Omental fat pad (tissue), 4 donors: Measurements from ENCODE around the gene TMEM240. TPM values are rescaled to one million over a fixed set of nuclear protein-coding genes. Genes with fewer than 3 reads are reported as not detected.

Source experiments
- ATAC-seq: fragments of 150-250 bp; one replicate; pipeline ENCODE4 v1.9.1; 2016; ENCODE audit warnings: mild to moderate bottlenecking, moderate library complexity; ENCODE audit not compliant: low FRiP score
- DNase-seq: peaks from one replicate; pipeline ENCODE4 v3.0.0-alpha.2; 2019; ENCODE audit warnings: low spot score
- total RNA-seq, 4 donors: library from RNA; depleted of rRNA; stranded (reverse); fragments of >200 nt; gene quantifications; one replicate each; pipeline ENCODE4 v1.1.0, GENCODE V29; 2016
- TF ChIP-seq, protein P1 (sequence below), 3 donors: fragments of 450-650 bp; IDR thresholded peaks; one replicate each; pipeline ENCODE4 v1.5.1; 2016 to 2017; ENCODE audit warnings: antibody characterized with exemption in 3 of 3, mild to moderate bottlenecking in 3 of 3, moderate library complexity in 2 of 3

The TMEM240 gene
- total RNA-seq, 4 donors from 2014 or later: 2.6 to 3.5 (median 3.1) TPM

DNA sequence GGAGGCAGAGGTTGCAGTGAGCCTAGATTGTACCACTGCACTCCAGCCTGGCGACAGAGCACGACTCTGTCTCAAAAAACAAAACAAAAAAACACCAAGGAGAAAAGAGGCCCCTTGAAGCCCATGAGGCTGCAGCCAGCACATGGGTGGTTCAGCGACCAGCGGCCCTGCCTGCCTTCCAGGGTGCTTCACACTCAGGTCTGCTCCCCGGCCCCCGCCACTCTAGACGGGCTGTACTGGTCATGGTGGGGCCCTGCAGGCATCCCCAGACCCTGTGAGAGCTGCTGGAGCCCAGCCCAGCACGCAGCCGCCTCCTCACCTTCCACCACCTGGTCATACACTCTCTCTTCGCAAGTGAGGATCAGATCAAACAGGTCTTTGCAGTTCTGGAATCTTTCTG is 4.1 kb upstream of the TMEM240 start:
- ATAC-seq (no peak), DNase-seq (no peak)
- TF ChIP-seq, protein P1, sequence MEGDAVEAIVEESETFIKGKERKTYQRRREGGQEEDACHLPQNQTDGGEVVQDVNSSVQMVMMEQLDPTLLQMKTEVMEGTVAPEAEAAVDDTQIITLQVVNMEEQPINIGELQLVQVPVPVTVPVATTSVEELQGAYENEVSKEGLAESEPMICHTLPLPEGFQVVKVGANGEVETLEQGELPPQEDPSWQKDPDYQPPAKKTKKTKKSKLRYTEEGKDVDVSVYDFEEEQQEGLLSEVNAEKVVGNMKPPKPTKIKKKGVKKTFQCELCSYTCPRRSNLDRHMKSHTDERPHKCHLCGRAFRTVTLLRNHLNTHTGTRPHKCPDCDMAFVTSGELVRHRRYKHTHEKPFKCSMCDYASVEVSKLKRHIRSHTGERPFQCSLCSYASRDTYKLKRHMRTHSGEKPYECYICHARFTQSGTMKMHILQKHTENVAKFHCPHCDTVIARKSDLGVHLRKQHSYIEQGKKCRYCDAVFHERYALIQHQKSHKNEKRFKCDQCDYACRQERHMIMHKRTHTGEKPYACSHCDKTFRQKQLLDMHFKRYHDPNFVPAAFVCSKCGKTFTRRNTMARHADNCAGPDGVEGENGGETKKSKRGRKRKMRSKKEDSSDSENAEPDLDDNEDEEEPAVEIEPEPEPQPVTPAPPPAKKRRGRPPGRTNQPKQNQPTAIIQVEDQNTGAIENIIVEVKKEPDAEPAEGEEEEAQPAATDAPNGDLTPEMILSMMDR (IDR thresholded peaks at IDR 0.05): no peak

GRCh38 chr1:1543706-1544099 is 3.3 kb upstream of the TMEM240 start:
- TF ChIP-seq, protein P1 (IDR thresholded peaks at IDR 0.05): no peak
- ATAC-seq (no peak), DNase-seq (no peak)

DNA sequence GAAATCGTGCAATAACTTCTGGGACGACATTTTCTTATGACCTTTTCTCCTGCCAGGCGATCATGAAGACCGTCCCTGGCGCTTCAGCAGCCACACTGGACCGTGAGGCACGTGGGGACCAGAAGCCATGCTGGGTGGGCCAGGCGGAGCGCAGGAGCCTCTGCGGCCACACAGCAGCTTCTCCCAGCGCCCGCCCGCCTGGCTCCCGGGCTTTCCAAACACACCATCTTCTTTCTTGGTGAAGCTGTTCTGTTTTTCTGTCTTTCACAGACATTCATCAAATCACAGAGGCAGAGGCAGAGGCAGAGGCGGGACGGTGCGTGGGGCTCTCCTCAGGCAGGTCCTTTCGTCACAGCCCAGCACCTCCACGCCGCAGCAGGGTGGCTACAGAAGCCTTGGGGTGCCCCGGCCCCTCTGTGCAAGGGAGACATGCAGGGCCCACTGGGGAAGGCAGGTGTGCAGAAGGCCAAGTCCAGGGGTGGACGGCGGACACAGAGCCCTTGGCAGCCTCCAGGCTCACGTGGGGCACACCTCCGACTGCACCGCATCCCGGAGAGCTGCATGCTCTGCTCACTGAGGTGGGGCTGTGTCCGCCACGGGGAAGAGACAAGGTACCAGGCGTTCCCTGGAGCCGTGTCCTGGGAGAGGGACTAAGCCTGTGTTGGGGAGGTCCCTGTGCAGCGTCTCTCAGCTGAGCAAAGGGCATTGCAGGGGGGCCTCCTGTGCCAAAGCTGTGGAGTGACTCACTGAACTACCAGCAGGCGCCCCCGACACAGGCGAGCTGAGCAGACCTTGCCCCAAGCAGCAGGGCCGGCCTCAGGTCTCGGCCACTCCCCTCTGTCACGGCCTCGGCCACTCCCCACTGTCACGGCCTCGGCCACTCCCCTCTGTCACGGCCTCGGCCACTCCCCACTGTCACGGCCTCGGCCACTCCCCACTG is 2.6 kb upstream of the TMEM240 start:
- ATAC-seq (no peak), DNase-seq (no peak)
- TF ChIP-seq, protein P1 (IDR thresholded peaks at IDR 0.05): no peak

- DNase-seq: no peak
- no peak for ATAC-seq
- TF ChIP-seq, protein P1 (IDR thresholded peaks at IDR 0.05): no peak
Observed at GRCh38 chr1:1541956-1542765, 1.7 kb upstream of the TMEM240 start.

DNA sequence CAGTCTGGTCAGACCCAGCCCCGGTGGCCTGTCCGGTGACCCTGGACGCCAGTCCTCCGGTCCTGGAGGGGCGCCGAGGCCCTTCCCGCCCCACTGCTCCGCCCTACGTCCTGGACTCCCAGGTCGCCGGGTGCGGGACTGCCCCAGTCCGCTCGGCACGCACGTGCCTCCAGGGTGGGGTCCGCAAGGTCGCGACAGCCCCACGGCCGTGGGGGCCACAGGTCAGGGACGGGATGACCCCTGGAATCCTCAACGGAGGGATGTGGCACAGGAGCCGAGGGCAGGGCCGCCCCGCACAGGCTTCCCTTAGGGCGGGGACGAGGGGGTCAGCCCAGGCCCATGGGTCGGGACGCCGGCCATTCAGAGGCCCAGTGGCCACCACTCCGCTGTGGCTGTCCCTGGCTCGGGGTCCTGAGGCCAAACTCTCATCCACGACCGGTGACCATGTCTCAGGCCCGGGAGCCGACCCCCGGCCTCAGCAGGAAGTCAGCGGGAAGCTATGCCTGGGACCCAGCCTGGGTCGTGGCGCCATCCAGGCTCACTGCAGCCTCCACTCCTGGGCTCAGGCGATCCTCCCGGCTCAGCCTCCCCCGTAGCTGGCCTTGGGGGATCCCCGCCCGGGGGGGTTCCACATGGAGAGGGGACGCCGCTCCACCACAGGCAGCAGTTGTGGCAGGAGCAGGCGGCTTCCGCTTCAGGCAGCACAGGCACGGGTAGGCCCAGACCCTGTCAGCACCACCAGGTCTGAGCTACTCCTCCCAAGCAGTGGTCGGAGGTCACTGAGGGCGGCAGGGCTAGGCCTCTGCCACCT is 599 bp upstream of the TMEM240 start:
- ATAC-seq: peak; percentile 13
- TF ChIP-seq, protein P1 (IDR thresholded peaks at IDR 0.05): no peak
- DNase-seq: no peak

DNA sequence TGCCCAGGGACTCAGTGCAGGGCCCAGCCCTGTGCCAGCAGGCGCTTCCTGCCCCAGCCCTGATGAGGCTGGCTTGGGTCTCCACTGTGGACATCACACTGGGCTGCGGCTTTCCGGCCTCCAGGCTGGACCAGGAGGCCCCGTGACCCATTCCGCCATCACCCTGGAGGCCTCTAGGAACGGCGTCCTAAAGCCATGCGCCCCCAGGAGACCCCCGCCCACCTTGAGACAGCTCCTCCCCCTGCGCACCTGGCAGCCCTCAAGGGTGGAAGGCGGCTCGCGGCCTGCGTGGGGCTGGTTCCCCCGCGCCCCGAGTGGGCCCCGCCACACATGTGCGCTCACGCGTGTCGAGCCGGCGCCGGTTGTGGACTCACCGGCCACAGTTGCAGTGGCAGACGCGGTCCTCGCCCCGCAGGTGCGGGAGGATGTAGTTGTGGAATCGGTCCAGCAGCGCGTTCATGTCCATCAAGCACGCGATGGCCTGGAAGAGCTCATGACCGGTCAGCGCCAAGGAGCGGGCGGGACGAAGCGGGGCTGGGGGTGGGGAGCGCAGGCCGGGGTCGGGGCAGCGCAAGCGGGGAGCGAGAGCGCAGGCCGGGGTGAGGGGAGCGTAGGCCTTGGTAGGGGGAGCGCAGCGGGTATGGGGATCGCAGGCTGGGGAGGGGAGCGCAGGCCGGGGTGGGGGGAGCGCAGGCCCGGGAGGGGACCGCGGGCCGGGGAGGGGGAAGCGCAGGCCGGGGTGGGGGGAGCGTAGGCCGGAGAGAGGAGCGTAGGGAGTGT is 924 bp downstream of the TMEM240 start:
- TF ChIP-seq, protein P1 (IDR thresholded peaks at IDR 0.05): no peak
- ATAC-seq (no peak), DNase-seq (no peak)
